GM12892 (cell line): ENCODE results near the gene ADGRE2.
"Not testable (repeated sequence)": the region's sequence is repeated elsewhere in the genome, so short reads cannot be mapped to it uniquely, and the experiment has no call there.

Experiments
- POLR2A ChIP-seq: IDR thresholded peaks from 2 replicates; pipeline ENCODE4 v1.6.1; 2011; ENCODE audit warnings: low read depth, low read length, control low read depth
- TAF1 ChIP-seq: IDR thresholded peaks from 2 replicates; pipeline ENCODE4 v1.6.1; 2011; ENCODE audit warnings: low read depth, mild to moderate bottlenecking, control low read depth, low read length, borderline replicate concordance

DNA sequence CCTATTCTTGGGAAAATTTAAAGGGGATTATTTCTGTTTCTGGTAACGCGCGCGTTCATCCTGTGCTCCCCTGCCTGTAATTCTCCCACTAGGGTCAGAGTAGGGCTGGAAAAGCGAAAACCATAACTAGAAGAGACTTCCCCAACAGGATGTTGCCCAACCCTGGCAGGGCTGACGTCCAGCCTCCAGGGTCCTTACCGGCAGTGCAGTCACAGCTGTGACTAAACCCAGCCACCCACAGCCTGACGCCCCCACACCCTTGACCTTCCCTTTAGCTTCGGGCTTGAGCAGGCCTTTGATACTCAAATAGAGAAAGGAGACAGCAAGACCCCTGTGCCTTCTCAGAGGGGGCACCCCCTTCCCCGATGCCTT lies 6.4 kb upstream of the ADGRE2 start:
- not testable (repeated sequence) for TF ChIP-seq POLR2A, TAF1
